IPS-15b (cell line): ENCODE results near the gene GH2.

Experiments used
- H3K27me3 ChIP-seq: one replicate; pipeline ENCODE4 v1.6.1; 2013; ENCODE audit warnings: low read length; ENCODE audit not compliant: control insufficient read depth, insufficient read depth
- H3K36me3 ChIP-seq: one replicate; pipeline ENCODE4 v1.6.1; 2013; ENCODE audit warnings: low read length; ENCODE audit not compliant: control insufficient read depth, insufficient read depth
- H3K4me1 ChIP-seq: one replicate; pipeline ENCODE4 v1.6.1; 2013; ENCODE audit warnings: mild to moderate bottlenecking, low read length; ENCODE audit not compliant: control insufficient read depth, insufficient read depth
- H3K4me3 ChIP-seq: one replicate; pipeline ENCODE4 v1.5.1; 2013; ENCODE audit warnings: low read depth, low read length
- H3K9ac ChIP-seq: one replicate; pipeline ENCODE4 v1.6.1; 2013; ENCODE audit warnings: low read depth, mild to moderate bottlenecking, low read length
- H3K9me3 ChIP-seq: one replicate; pipeline ENCODE4 v1.6.1; 2013; ENCODE audit warnings: mild to moderate bottlenecking, low read length; ENCODE audit not compliant: control insufficient read depth, insufficient read depth

Gene GH2

DNA sequence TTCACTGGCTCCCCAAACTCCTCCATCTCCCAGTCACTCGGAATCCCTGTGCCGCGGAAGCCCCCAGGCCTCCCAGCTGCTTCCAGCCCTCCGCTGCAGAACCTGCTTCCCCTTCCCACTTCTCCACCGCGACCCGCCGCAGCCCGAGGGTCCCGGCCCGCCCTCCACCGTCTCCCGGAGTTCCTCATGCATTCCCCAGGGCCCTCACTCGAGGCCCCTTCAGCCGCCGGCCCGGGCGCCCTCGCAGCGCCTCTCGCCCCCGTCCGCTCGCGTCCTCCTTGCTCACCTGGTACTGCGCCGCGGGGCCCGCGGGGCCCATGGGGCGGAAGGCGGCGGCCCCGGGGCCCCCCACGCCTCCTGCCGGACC lies 39.6 kb downstream of the GH2 start:
- Histone ChIP-seq H3K27me3 (peaks cover 7% of the 10 kb centered on the region), H3K9ac (peak overlapping the region; percentile 89), H3K9me3 (no peaks in the 10 kb centered on the region), H3K4me1 (peaks cover 16% of the 10 kb centered on the region), H3K36me3 (no peaks in the 10 kb centered on the region), H3K4me3 (peak overlapping the region; percentile 94)

DNA sequence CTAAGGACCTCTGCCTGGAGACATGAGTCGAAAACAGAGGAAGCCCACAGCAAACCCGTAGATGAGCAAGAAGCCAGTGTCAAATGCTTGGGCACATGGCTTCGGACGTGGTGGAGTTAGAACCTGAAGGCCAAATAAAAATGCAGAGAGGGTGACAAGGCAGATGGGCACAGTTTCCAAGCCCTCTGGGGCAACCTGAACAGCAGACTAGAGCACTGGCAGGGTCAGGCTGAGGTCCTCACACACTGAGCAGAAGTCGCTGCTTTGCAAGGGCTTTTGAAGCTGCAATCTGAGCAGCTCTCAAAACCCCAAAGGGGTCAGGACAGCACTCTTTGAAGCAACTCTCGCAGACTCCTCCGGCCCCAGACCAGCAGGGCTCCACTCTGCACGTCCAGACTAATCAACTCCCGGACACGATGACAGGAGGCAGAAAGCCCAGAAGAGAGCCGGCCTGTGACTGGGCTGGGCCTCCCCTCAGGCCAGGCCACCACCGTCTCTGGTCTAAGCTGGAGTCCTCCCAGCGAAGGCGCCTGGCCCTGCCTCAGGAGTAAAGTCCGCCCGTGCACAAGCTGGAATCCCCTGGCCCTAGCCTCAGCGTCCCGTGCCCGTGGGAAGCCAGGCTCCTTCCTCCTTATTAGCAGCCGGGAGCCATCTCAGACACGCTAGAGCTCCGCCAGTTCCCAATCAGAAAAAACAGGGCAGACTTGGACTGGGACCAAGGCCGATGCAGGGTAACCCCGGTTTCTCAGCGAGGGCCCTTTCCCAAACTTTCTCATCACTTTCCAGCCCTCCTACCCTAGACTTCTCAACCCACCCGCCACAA lies 40.2 kb downstream of the GH2 start:
- H3K27me3 ChIP-seq, result peaks cover 1% of the 10 kb centered on the region
- peak overlapping the region; percentile 94 for H3K4me3 ChIP-seq
- H3K36me3 ChIP-seq, result peaks cover 2% of the 10 kb centered on the region
- H3K4me1 ChIP-seq, result peaks cover 16% of the 10 kb centered on the region
- no peaks in the 10 kb centered on the region for H3K9me3 ChIP-seq
- peak overlapping the region; percentile 89 for H3K9ac ChIP-seq

- Histone ChIP-seq H3K4me3 (peak overlapping the region; percentile 94), H3K36me3 (peaks cover 2% of the 10 kb centered on the region), H3K9ac (no peak overlapping the region), H3K9me3 (no peaks in the 10 kb centered on the region), H3K27me3 (no peaks in the 10 kb centered on the region), H3K4me1 (peaks cover 16% of the 10 kb centered on the region)
Observed at GRCh38 chr17:63840591-63841349, 41.0 kb downstream of the GH2 start.

- H3K36me3 ChIP-seq, result peaks cover 10% of the 10 kb centered on the region
- peaks cover 13% of the 10 kb centered on the region for H3K4me1 ChIP-seq
- peak overlapping the region; percentile 35 for H3K4me3 ChIP-seq
- no peaks in the 10 kb centered on the region for H3K27me3 ChIP-seq
- H3K9ac ChIP-seq, result peak overlapping the region; percentile 54
- no peaks in the 10 kb centered on the region for H3K9me3 ChIP-seq
Observed at GRCh38 chr17:63838631-63839171, 43.0 kb downstream of the GH2 start.

- Histone ChIP-seq H3K9me3 (no peaks in the 10 kb centered on the region), H3K4me1 (peaks cover 12% of the 10 kb centered on the region), H3K27me3 (no peaks in the 10 kb centered on the region), H3K36me3 (peaks cover 16% of the 10 kb centered on the region), H3K9ac (no peak overlapping the region), H3K4me3 (no peak overlapping the region)
Observed at GRCh38 chr17:63837962-63838600, 43.7 kb downstream of the GH2 start.

GRCh38 chr17:63837480-63837879 lies 44.3 kb downstream of the GH2 start:
- Histone ChIP-seq H3K27me3 (no peaks in the 10 kb centered on the region), H3K4me1 (peaks cover 12% of the 10 kb centered on the region), H3K9ac (no peak overlapping the region), H3K36me3 (peaks cover 22% of the 10 kb centered on the region), H3K9me3 (no peaks in the 10 kb centered on the region), H3K4me3 (no peak overlapping the region)

- Histone ChIP-seq H3K27me3 (no peaks in the 10 kb centered on the region), H3K36me3 (peaks cover 27% of the 10 kb centered on the region), H3K4me1 (peaks cover 12% of the 10 kb centered on the region), H3K9me3 (no peaks in the 10 kb centered on the region), H3K9ac (no peak overlapping the region), H3K4me3 (no peak overlapping the region)
Observed at GRCh38 chr17:63836811-63837210, 44.9 kb downstream of the GH2 start.

GRCh38 chr17:63835167-63835720 lies 46.5 kb downstream of the GH2 start:
- peaks cover 43% of the 10 kb centered on the region for H3K36me3 ChIP-seq
- peaks cover 8% of the 10 kb centered on the region for H3K4me1 ChIP-seq
- no peaks in the 10 kb centered on the region for H3K9me3 ChIP-seq
- H3K4me3 ChIP-seq, result no peak overlapping the region
- no peaks in the 10 kb centered on the region for H3K27me3 ChIP-seq
- no peak overlapping the region for H3K9ac ChIP-seq

DNA sequence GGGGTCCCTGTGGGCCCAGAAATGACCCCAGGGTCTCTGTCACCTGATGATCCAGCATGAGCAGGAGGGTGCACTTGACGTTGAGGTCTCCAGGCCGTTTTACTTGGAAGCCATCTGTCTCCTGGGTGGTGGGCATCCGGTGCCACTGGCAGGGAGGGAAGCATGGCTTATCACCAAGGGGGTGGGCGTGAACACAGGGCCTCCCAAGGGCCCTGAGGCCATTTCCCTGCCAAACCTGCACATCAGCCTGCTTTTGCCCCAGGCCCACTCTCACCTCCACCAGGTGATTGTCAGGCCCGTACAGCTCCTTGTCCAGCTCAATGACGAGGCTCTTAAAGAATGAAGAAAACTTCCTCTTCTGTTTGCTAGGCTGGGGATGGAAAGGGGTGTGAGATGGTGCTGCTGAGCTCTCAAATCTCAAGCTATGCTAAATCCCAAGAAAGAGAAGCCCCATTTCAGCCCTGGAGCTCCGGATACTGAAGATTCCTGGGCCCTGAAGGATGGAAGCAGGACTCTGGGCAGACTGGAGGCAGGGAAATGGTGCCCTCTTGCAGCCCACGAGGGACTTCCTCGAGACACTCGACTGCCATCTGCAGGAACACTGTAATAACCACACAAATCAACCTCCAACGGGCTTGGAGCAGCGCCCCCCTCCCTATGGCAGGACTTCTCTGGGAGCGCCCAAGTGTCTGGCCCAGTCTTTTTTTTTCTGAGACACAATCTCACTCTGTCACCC lies 47.1 kb downstream of the GH2 start:
- Histone ChIP-seq H3K4me1 (peaks cover 8% of the 10 kb centered on the region), H3K36me3 (peaks cover 49% of the 10 kb centered on the region), H3K9ac (no peak overlapping the region), H3K4me3 (no peak overlapping the region), H3K27me3 (no peaks in the 10 kb centered on the region), H3K9me3 (no peaks in the 10 kb centered on the region)

DNA sequence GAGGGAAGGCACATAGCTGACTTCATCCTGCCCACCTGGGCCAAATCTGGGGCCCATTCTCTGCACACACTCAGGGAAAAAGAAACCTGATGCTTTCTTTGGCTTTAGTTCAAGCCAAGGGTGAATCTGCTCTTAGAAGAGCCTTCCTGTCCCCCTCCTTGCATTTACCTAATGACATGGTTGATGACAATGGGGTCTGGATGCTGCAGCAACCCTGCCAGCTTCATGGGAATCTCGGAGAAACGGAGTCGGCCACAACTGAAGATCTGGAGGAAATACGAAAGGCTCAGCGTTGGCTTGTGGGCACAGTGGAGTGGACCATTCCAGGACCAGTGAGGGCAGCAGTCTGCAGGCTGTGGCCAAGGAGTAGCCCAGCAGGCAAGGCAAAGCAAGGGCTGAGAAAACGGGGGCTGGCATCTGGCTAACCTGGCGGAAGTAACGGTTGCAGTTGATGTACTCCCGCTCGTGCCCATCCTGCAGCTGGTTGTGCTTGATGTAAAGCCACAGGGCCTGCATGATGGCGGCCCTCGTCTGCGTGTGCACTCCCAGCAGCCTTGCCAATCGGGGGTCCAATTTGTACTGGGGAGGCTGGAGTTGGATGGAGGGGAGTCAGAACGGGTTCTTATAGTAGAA lies 47.9 kb downstream of the GH2 start:
- H3K4me3 ChIP-seq, result no peak overlapping the region
- H3K9me3 ChIP-seq, result no peaks in the 10 kb centered on the region
- peaks cover 6% of the 10 kb centered on the region for H3K4me1 ChIP-seq
- H3K36me3 ChIP-seq, result peaks cover 52% of the 10 kb centered on the region
- no peaks in the 10 kb centered on the region for H3K27me3 ChIP-seq
- no peak overlapping the region for H3K9ac ChIP-seq
